DLD1 (cell line): Measurements from ENCODE around the gene POLR2M.

ENCODE experiments used
- in situ Hi-C: cut with HindIII; loops from 2 replicates; pipeline ENCODE4 v1.10.0; 2017; ENCODE audit warnings: low sequenced_read_pairs

POLR2M gene

GRCh38 chr15:57735891-57736290, 29.4 kb downstream of the POLR2M start:
- in situ Hi-C loops = loop anchor here (25.0 kb wide), 1 partner anchor 326 kb away; the partner anchor contains the start of gene ALDH1A2

DNA sequence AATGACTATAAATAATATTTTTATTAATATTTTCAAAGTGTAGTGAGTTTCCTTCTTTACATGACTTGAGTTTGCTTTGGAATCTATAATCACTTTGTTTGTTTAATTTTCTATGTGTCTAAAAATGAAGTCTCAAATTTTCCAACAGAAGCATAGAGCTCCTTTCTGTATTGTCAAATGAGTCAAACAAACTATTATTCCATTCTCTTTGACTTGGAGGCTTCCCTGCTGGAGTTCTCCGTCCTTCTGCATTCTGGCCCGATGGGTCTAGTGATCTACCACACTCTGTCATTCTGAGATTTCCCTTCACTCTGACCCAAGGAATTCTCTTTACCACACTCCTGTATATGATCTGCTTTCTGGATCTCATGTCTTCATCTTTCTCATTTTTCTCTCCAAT, 30.1 kb downstream of the POLR2M start:
- in situ Hi-C loops = loop anchor here (25.0 kb wide), 1 partner anchor 326 kb away; the partner anchor contains the start of gene ALDH1A2

DNA sequence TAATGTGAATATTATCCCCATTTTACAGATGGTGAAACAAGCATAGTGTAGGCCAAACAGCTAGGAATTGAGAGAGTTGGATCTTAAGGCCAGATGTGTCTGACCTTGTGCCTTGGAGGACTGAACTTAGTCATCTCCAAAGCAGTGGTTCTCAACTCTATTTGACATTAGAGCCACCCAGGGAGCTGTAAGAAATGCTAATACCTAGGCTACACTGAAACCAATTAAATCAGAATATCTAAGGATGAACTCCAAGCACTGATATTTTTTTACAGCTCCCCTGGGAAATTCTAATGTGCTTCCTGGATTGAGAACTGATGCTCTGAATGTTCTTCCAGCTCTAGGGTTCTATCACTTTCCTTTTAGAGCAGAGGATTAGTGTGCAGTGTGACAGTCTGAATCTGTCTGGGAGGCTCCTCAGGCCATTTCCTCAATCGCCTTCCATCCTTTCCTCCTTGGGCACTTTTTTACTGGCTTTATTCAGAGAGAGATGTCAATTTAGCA, 32.3 kb downstream of the POLR2M start:
- in situ Hi-C loops = loop anchor here (25.0 kb wide), 1 partner anchor 324 kb away; the partner anchor contains the start of gene ALDH1A2

- in situ Hi-C loops = loop anchor here (25.0 kb wide), 1 partner anchor 322 kb away; the partner anchor contains the start of gene ALDH1A2
These were observed 33.5 kb downstream of the POLR2M start for GRCh38 chr15:57740048-57740447.

DNA sequence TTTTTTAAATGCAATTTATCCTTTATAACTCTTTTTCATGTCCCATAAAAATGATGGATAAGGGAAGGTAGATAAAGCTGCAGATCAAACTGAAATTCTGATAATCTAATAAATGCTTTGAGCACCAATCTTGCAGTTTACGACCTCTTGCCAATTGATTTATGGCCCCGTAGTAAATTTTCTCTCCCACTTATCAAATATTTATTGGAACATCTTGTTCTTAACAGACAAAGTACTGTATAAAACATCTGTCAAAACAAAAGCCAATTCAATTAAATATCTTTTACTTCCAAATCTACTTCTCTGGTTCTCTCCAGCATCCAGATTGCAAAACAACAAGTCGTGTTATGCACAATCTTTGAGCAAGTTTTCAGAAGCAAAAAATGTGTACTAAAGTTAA, 34.6 kb downstream of the POLR2M start:
- in situ Hi-C loops = loop anchor here (25.0 kb wide), 1 partner anchor 321 kb away; the partner anchor contains the start of gene ALDH1A2

DNA sequence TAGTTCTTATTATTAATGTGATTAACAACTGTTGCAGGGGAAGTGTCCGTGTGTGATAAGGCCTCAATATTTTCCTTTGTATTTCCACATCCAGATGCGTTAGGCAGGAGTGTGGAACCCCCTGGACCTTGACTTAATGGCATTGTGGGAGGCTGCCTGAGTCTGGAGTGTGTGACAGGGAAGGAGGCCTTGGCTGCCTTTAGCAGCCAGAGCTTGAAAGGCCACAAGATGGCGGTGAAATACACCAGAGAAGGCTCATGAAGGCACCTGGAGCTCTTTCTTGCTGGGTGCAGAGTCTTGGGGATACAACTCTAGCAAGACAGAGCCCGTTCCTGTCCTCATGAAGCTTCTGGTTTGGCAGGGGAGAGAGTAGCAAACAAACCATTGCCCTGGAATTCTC, 36.9 kb downstream of the POLR2M start:
- in situ Hi-C loops = loop anchor here (25.0 kb wide), 1 partner anchor 319 kb away; the partner anchor contains the start of gene ALDH1A2

DNA sequence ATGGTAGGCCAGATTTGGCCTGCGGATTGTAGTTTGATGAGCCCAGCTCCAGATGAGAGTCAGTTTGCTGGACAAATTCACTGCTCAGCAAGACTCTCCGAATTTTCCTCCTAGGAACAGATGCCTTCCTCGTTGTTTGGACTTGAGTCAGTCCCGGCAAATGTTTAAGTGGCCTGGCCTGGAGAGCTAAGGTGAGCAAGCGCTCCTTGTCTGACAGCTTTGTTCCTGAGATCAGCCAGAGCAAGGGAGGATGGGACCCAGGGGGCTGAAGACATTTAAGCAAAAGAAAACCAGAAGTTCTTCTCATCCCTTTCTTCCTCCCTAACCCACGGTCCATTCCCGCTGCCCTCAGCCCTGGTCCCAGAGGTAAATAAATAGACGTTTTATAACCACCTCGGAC, 40.3 kb downstream of the POLR2M start:
- in situ Hi-C loops = loop anchor here (5.0 to 25.0 kb wide), 2 partner anchors 121 to 316 kb away; partner anchors contain the start of gene ALDH1A2

- in situ Hi-C loops = loop anchor here (5.0 to 25.0 kb wide), 2 partner anchors 120 to 315 kb away; partner anchors contain the start of gene ALDH1A2
These were observed 40.8 kb downstream of the POLR2M start for GRCh38 chr15:57747206-57747896.

DNA sequence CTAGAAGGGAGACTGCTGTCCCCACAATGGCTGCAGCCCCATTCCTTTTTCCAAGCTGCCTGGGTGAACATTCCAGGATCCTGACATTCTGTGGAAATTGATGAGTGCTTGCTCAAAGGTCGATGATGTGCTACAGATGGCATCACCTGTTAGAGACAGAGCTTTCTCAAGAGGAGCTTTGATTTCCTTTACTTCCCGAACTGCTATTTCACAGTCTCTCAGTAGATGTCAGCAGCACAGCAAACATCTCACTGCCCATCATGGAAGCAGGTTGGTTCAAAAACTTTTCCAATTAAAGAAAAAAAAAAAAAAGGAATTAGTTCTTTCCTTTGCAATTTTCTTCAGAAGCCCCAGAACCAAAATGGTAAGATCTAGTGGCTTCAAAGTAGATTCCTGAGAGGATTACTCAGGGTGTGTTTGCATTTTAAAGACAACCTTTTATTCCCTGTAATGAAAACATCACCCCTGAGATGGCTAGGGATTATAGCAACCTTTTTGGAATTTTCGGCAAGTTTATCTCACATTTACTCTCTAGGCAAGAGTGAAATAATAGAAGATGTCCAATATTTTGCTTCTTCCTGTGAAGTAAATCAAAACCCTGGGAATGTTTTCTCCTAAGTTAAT, 44.8 kb downstream of the POLR2M start:
- in situ Hi-C loops = no loop called here

- in situ Hi-C loops = no loop called here
These were observed 45.9 kb downstream of the POLR2M start for GRCh38 chr15:57752436-57752835.

DNA sequence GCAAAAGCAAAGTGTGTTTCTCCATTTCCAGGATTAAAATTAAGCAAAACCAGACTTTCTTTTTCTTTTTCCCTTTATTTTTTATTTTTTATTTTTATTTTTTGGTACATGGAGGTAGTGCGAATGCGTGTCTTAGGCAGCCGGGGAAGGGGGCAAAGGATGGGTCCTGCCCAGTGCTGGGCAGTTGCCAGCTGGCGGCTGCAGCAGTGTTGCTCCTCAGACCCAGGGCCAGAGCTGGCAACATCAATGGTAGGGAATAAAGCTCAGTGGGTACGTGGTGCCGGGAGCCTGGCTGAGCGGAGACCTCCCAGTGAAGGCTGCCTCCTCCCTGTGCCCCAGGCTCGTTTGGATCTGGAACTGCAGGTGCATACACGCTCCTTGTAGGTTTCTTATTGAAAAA, 46.3 kb downstream of the POLR2M start:
- in situ Hi-C loops = no loop called here

GRCh38 chr15:57756466-57756865, 50.0 kb downstream of the POLR2M start:
- in situ Hi-C loops = no loop called here

GRCh38 chr15:57758560-57758959, 52.0 kb downstream of the POLR2M start:
- in situ Hi-C loops = no loop called here

- in situ Hi-C loops = no loop called here
These were observed 55.0 kb downstream of the POLR2M start for GRCh38 chr15:57761562-57761961.

GRCh38 chr15:57762302-57762701, 55.8 kb downstream of the POLR2M start:
- in situ Hi-C loops = no loop called here

DNA sequence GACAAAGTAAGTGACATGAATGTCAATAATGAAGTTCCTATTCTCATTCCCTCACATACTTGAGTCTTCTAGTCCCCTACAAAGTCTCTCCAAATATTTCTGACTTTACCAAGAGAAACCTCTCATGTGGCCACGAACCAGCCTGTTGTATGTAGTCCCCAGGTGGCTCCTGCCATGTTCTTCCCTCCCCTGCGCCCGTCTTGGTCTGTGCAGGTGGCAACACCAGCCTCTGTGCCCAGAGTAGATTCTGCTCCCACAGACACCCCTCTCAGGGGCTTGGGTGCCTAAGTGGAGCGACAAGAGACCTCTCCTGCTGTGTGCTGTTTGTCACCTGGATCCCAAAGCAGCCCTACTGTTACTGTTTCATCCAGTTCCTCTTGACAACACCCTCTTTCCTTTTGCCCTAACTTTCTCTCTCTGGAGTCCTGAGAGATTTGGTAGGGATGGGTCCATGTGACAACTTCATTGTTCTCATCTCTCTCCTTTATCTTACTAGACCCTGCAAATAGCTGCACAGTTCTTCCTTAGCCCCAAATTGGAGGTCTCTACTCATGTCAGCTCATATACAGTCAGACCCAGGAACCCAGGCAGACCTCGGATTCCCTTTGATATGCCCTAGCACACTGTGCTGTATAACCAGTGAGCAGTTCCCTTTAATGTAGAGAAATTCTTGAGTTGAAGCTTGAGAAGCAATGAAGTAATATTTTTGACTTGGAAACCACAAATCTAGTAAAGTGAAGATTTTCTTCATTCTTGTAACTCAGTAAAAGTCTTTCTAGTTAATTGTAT, 56.9 kb downstream of the POLR2M start:
- in situ Hi-C loops = no loop called here
